CD4-positive, alpha-beta T cell treated with Interferon gamma for 1 hour (primary cell): Measurements from ENCODE around the gene TNK2.
"Not testable (repeated sequence)": the region's sequence is repeated elsewhere in the genome, so short reads cannot be mapped to it uniquely, and the experiment has no call there.

ENCODE experiments used
- DNase-seq: peaks from one replicate; pipeline ENCODE4 v3.0.0-alpha.2; 2020

TNK2 gene

DNA sequence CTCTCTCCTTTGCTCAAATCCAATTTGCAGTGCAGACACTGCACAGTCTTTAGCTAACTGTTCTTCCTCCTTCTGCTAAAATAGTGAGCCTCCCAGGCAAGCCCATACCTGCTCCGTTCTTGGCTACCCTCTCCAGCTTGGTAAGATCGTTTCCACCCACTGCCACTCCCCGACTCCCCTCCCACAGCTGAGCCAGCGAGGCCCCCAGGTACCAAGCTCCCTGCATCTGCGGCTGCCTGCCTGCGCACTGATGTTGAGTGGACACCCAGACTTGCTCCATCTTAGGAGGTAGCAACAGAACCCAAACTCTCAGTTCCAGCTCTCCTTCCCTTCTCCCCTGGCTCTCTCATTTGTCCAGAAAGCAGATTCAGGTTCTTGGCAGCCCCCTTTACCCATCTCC lies 7.9 kb upstream of the TNK2 start:
- DNase-seq: no peak

DNA sequence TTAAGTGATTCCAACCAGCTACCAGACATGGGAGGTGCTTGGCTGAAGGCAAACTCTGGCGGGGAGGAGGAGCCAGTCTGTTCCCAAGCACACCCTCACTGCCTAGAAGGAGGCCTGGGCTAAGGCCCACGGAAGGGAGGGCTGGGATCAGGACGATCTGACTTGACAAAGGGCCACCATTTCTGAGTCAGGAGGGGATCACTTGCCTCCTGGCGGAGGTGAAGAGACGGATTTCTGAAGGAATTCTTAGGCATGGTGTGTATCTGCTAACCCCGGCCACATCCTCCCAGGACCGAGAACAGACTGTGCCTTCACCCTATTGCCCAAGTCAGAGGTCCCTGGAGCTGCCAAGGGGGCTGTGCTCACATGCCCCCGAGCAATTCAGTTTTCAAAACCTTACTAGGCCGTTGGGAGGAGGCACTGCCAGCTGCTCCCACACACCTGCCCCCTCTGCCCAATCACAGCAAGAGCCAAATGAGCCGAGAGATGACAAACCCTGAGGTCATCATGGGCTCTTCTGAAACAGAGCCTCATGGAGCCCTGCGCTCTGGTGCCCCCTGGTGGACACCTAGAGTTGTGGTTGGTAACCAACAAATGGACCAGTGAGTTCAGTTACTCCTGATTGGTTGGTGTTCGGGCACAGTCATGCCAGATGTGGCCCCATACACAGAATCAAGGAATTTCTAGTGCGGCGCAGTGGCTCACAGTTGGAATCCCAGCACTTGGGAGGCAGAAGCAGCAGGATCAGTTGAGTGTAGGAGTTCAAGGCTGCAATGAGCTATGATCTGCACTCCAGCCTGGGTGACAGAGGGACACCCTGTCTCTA lies 6.5 kb upstream of the TNK2 start:
- peak; percentile 93 for DNase-seq

DNA sequence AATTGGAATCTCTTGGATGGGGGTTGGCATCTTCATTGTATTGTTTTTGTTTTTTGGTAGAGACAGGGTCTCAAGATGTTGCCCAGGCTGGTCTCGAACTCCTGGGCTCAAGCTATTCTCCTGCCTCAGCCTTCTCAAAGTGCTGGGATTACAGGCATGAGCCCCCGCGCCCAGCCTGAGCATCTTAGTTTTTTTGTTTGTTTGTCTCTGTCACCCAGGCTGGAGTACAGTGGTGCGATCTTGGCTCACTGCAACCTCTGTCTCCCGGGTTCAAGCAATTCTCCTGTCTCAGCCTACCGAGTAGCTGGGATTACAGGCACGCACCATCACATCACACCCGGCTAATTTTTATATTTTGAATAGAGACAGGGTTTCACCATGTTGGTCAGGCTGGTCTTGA lies 5.8 kb upstream of the TNK2 start:
- DNase-seq: not testable (repeated sequence)

DNA sequence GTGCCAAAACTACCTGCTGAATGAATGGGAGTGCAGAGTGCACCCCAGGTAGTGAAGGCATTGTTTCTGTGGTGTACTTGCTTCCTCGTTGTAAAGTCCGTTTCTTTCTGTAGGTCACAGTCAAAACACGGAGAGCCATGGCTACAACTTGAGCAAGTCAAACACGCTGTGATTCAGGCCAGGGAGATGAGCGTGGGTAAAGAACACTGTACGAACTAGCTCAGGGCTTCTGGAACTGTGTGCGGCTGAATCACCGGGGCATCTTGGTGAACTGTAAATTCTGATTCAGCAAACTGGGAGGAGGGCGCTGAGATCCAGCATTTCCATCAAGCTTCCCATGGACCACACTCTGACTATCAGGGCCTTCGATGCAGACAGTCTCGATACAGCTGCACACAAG lies 5.0 kb upstream of the TNK2 start:
- DNase-seq: no peak

DNA sequence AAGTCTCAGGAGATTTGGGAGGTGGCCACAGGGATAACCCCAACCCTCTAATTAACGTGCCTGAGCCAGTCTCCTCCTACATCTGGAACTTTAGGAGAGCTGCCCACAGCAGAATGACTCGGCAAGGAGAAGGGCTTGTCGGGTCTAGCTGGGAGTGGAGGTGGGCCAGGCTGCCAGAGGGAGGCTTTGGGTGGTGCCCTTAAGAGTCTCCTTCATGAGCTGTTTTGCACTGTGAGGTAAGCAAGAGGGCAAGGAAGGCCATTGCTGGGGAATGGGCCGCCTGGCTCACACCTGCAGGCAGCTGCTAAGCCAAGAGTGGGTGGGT lies 3.6 kb upstream of the TNK2 start:
- DNase-seq: no peak

DNA sequence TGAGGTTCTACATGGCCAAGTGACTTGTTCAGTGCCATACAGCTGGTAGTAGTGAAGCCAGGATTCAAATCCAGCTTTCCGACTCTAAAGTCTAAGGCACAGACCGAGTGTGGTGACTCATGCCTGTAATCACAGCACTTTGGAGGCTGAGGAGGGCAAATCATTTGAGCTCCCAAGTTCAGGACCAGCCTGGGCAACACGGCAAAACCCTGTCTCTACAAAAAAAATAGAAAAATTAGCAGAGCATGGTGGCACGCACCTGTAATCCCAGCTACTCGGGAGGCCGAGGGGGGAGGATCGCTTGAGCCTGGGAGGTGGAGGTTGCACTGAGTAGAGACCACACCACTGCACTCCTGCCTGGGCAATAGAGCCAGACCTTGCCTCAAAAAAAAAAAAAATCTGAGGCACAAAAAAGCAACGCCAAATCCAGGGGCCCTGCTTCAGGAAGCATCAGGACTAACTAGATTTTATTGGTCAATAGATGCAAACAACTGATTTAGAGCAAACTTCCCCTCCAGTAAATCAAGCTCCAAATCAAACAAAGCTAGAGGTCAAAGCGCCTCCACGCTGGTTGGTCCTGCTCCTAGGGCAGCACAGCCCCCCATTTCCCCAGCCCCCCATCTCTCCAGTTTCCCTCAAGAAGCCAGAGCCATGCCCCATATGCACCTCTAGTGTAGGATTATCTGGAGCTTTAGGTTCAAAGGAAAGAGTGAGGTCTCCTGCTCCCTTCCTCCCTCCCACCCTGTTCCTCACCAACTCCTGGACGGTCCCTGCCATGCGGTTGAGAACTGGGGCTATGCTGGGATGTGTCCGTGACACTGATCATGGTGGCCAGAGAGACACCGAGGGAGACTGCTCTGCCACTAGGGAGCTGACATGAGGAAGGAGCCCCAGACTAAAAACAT lies 2.9 kb upstream of the TNK2 start:
- DNase-seq: no peak

DNA sequence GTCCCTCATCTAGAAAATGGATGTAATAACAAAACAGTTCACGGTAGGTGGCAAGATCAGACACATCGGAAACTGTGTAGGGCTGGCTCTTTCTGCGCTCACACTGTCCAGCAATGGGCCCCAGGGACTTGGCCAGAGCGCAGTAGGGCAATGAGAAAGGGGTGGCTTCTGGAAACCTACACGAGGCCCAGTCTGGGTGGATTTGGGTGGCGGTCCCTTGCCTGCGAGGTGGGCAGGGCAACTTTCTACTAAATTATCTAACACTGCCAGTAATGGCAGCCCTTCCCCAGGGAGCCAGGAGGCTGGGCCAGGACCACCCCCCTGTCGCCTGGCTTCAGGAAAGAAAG lies 2.1 kb upstream of the TNK2 start:
- DNase-seq: no peak

DNA sequence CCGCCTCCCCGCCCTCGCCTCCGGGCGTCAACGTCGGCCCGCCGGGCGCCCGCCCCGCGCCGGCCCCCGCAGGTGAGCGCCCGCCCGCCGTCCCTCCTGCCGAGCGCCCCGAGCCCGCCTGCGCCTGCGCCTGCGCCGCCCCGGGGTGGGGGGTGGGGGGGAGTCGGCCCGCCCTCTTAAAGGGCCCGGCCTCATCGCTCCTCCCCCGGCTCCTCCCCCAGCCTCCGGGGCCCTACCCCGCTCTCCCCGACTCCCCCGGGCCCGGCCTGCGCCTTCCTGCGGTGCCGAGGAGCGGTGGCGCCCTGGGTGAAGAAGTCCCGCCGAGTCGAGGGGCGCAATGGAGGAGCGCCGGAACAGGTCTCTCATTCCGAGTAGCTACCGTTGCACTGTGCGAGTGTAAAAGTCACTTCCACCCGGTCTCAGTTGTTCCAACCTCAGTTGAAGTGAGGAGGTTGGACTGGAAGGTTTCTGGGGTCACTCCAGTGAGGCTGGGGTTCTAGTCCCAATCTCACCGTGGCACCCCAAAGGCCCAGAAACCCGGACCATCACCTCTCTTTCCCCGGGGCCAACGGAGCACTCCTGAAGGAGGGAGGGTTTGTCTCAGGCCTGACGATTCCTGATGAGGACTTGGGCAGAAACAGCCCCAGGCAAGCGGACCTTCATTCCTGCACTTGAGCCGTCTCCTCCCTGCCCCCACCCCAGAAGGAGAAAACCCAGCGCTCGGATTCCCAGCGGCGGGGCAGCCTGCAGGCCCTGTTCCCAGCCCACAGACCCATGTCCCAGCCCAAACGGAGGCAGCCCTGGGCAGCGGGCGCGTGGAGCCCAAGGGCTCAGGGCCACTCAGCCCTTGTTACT lies 1.5 kb upstream of the TNK2 start:
- DNase-seq: peak; percentile 89

DNA sequence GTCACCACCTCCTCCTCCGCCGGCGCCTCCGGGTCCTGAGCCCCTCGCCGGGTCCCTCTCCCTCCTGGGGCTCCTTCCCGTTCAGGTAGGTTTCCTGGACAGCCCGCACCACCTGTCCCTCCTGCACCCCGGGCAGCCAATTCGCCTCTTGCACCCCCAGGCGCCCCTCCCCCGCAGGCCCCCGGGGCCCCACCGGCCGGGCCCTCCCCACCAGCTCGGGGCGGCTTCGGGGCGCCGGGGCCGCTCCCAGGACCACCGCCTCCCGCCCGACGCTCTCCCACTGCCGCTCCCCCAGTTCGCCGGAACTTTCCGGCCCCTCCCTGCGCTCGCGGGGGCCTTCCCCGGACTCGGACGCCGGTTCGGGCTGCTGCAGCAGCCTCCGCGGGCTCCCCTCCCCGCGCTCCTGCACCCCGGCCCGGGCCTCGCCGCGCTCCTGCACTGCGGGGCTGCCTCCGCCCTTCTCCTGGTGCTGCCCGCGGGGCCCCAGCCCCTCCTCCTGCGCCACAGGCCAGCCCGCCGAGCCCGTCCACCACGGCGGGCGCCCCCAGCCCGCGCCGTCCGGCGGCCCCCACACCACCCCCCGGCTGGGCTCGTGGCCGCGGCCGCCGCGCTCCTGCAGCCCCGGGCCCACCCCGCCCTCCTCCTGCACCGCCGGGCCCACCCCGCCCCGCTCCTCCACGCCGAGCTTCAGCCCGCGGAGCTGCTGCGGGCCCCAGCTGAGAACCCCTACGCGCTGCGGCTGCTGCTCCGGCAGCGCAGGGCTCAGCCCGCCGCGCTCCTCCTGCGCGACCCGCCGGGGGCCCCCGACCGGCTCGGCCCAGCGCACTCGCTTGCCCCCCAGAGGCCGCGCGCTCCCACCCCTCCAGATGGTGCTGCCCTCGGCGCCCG lies 587 bp upstream of the TNK2 start:
- no peak for DNase-seq

DNA sequence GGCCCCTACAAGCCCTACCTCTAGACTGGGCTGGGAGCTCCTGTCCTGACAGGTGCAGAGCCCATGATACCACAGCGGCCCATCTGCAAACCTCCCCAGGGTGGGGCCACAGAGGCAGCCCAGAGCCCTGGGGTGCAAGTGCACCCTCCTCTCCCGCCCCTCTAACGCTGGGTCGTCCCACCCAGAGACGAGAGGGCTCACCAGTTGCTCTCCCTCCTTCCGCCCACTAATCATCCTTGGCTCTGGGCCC lies 742 bp downstream of the TNK2 start:
- no peak for DNase-seq

DNA sequence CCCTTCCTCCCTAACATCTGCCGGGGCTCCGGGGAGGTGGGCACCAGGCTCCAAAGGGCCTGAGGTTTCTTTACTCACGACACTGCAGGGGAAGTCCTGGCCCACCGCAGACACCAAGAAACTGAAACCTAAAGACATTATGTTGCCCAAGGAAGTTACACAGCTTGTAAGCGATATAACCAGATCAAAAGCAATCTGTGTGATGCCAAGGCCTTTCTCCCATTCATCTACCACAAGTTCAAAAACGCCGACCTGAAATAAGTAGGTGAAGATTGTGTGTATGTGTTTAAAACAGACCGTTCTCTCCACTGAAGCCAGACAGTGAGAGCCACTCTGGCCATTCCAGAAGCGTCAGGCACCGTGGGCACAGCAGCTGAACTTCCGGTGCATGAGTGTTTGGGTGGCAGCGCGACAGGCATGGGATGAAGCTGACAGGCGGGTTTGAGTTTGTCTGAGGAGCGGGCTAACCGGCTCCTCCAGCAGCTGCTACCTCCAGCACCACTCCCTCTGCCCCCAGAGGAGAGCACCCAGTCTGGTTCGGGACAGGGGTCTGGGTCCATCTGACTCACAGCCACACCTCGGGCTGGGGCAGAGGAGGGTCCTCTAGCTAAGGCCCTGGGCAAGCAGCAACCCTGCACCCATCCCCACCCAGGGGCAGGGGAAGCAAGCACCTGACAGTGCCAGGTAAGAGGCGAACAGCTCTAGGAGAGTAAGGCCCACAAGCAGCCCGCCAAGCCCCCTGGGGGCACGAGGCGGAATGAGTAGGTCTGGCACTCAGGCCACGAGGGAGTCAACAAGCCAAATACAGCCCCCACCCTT lies 1.3 kb downstream of the TNK2 start:
- DNase-seq: peak; percentile 83

DNA sequence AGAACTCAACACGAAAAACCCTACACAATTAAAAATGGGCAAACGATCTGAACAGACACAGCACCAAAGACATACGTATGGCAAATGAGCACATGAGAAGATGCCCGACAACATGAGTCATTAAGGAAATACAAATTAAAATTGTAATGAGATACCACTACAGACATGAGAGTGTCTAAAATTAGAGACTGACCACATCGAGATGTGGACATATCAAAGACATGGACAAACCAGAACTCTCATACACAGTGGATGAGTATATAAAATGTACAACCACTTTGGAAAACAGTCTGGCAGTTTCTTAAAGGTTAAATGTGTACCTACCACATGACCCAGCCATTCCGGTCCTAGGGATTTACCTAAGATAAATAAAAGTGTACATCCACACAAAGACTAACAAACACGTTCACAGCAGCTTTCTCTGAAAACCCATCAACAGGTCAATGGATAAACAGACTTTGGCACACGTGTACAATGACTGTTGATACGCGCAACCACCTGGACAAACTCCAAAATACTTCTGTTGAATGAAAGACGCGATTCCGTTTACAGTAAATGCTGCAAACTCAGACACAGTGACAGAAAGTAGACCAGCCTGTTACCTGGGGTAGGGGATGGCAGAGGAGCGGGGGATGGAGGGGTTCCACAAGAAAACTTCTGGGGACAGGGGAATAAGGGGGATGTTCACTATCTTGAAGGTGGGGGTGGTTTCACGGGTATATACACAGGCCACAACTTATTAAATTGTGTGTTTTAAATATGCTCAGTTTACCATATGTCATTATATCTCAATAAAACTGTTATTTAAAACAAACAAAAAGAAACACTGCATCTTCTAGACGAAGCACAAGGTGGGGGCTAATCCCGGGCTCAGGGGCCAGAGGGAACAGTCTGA lies 2.1 kb downstream of the TNK2 start:
- DNase-seq: no peak

DNA sequence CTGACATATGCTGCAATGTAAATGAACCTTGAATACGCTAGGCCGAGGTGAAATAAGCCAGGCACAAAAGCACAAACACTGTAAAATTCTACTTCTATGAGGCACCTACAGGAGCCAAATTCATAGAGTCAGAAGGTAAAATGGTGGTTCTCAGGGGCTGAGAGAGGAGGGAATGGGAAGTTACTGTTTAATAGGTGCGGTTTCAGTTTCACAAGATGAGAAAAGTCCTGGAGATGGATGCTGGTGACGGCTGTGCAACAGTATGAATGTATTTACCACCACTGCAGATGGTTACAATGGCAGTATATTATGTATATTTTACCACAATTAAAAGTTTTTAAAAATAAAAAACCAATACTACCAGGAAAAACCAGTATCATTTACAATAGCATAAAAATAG lies 4.0 kb downstream of the TNK2 start:
- no peak for DNase-seq

DNA sequence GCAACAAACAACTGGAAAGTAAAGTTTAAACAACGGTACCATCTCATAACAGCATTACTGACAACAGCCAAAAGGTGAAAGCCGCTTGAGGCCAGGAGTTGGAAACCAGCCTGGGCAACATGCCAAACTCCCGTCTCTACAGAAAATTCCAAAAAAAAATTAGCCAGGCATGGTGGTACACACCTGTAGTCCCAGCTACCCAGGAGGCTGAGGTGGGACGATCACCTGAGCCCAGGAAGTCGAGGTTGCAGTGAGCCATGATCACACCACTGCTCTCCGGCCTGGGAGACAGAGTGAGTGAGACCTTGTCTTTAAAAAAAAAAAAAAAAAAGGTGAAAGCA lies 4.4 kb downstream of the TNK2 start:
- DNase-seq: no peak

DNA sequence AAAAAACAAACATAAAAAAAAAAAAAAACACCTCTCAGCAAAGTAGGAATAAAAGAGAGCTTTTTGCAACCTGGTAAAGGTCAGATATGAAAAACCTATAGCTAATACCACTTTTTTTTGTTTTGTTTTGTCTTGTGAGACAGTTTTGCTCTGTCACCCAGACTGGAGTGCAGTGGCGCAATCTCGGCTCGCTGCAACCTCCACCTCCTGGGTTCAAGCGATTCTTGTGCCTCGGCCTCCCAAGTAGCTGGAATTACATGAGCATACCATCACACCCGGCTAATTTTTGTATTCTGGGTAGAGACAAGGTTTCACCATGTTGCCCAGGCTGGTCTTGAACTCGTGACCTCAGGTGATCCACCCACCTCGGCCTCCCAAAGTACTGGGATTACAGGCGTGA lies 5.7 kb downstream of the TNK2 start:
- not testable (repeated sequence) for DNase-seq

DNA sequence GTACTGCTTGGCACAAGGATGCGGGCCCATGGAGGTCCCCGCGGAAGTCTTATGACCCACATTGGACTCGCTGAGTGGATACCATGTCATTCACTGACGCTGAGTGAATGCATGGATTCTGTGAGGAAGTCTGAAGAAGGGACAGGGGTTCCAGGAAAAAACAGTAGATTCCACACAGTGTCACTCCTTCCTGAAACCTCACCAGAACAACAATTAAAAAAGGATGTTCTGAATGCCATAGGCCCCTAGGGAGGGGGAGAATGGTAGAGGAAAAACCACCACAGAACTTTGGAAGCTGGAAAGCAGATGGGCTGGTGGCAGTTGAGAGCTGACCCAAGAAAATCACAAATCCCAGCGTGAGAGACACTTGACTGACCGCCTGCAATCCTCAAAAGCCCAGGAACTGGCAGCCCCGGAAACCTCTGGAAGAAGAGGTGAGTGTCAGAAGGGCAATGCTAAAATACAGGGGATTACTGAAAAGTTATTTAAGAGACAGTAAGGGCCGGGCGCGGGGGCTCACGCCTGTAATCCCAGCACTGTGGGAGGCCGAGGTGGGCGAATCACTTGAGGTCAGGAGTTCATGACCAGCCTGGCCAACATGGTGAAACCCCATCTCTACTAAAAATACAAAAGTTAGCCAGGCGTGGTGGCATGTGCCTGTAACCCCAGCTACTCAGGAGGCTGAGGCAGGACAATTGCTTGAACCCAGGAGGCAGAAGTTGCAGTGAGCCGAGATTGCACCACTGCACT lies 6.3 kb downstream of the TNK2 start:
- not testable (repeated sequence) for DNase-seq

DNA sequence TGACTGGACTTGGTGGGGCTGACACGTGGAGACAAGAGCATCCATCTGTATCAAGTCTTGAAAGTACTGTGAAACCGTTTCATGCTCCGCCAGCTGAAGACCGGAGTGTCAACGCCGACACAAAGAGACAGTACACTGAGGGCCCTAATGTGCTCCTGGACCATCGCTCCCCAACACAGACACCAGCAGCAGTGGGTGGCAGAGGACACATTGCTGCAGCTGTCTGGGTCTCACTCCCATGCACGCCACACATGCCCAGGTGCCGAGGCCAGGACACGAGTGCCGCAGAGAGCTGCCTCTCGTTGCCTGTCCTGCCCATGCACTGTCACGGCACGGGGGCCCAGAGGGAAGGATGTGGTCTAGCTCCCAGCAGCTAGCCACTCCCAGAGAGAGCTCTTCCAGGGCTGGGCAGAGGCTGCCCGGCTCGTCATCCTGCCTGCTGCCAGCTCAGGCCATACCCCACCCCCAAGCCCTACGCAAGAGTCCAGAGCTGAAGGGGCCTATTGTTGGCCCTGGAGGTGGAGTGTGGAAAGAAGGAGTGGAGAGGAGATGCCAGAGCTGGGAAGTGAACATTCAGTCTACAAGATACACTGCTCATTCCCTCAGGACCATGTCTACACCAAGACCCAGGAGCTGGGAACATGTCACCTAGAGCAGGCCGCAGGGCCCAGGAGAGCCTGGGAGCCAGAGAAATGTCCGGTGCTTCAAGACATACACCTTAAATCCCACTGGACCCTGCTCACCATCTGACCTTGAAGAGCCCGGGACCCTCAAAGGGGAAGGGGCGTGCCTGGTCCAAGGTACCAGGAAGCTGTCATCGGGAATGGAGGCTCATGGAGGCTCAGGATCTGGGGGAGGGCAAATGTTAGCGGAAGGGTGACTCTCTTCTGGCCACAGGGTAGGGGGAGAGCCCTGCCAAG lies 7.7 kb downstream of the TNK2 start:
- DNase-seq: peak; percentile 76

DNA sequence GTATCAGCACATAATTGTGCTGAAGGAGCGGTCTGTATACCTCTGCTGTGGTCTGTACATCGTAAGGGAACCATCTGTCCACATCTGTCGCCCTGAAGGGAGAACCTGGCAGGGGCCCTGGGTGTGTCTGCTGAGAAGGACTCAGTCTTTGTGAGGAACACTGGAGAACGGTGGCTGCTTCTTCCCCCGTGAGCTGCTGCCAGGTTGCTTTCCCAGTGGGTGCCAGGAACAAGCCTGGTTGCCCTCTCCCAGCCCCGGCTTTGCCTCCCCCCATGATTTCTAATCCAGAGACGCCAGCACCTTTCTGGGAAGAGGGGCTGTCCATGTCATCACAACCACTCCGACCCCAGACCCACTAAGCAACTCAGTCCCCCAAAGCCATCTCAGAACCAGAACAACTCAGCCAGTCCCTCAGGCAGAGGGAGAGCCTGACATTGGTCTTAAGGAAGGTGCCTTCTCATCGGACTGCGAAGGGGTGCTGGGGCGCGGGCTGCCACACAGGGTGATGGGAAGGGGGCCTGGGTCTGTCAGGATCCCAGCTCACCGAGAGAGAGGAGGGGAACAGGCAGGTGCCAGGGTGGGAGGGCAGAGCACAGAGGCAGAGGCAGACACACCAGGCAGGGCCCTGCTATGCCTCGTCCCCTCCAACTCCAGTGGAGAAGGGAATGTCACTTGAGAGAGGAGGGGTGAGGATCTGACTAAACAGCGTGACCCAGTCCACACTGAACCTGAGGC lies 8.5 kb downstream of the TNK2 start:
- no peak for DNase-seq
